Stimulated activated CD4-positive, alpha-beta T cell treated with anti-CD3 and anti-CD28 coated beads, Interleukin-15, amount 100 ng/mL, for 24 hours (primary cell): ENCODE results near the gene IGSF23.
"Not testable (repeated sequence)": the region's sequence is repeated elsewhere in the genome, so short reads cannot be mapped to it uniquely, and the experiment has no call there.

ENCODE experiments used
- DNase-seq: peaks from one replicate; pipeline ENCODE4 v3.0.0-alpha.2; 2020

IGSF23 gene

GRCh38 chr19:44670027-44670426, 56.7 kb downstream of the IGSF23 start:
- DNase-seq: not testable (repeated sequence)

DNA sequence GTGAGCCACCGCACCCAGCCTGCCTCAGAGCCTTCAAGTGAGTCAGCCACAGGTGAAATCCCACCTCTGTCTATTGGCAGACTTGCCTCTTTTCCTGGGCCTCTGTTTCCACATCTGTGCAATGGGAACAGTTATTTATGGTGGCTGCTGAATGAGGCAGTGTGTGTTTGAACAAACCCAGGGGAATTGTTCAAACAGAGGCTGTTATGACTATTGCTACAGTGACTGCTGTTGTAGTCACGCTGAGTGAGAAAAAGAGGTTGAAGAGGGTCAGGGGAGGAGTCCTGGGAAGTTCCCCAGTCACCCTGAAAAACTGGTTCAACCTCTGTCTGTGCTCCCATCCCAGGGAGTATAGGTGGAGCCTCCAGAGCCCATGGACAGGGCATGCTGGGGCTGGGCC, 58.0 kb downstream of the IGSF23 start, which contains the start of gene CEACAM19:
TSS of gene CEACAM19 (plus strand) at position 83 of the 400 bp plus-strand sequence. CDS start 450 bp downstream, outside the sequence.
- no peak for DNase-seq

- no peak for DNase-seq
Observed at GRCh38 chr19:44672226-44672625, 58.9 kb downstream of the IGSF23 start.

DNA sequence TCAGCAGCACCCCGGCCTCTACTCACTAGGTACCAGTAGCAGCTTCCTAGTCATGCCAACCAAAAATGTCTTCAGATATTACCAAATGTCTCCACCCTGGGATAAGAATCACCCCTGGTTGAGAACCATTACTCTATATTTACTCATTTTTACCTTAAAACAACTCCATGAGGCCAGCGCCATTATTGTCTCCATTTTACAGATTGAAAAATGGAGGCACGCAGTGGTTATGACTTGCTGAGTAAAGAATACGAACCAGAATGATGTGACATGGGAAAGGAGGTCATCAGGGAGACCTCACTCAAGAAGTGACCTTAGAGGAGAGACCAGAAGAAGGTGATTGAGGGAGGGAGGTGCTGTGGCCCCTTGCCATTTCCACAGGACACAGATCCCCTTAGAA, 60.1 kb downstream of the IGSF23 start:
- no peak for DNase-seq

GRCh38 chr19:44675521-44675920, 62.2 kb downstream of the IGSF23 start:
- DNase-seq: no peak

DNA sequence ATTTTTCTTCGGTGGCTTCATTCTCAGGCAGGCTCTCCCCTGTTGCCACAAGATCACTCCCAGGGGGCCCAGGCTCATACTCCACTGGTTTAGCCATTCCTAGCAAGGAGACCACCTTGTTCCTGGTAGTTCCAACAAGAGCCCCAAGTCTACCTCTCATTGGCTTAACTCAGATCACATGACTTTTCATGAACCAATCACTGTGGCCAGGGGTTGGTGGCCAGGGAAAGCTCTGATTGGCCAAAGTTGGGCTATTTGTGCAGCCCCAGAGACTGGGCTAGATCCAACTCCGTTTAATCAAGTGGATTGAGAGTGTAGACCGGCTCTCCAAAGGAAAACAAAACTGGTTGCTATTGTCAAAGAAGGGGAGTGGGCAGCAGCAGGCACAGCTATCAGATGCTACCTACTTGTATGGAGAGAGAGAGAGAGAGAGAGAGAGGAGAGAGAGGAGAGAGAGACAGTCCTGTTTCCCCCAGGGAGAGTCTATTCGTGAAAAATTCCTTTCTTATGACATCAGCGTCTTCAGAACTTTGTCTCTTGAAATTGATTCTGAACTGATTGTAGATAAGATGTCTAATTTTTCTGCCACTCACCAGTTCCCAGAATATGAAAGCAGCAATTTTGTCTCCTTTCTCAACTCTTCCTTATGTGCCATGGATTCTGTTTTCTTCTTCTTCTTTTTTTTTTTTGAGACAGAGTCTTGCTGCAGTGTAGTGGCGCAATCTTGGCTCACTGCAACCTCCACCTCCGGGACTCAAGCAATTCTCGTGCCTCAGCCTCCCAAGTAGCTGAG, 63.9 kb downstream of the IGSF23 start:
- no peak for DNase-seq

GRCh38 chr19:44680536-44680935, 67.2 kb downstream of the IGSF23 start:
- DNase-seq: no peak

- DNase-seq: no peak
Observed at GRCh38 chr19:44681992-44682790, 68.8 kb downstream of the IGSF23 start.

DNA sequence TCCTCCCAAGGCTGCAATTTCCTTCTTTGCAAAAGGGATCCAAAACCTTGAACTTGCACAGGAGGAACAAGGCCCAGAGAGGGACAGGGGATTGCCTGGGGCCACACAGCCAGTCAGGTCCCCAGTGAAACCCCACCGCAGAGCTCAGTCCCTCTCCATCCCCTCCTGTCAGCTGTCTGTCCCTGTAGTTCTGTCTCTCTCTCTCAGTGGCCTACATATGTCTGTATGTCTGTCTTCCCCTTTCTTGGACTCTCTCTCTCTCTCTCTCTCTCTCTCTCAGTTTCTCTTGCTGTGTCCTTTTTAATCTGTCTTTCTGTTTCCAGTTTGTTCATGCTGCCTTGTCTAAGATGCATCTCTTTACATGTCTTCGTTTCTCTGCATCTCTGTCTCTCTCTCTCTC, 69.4 kb downstream of the IGSF23 start:
- DNase-seq: no peak

DNA sequence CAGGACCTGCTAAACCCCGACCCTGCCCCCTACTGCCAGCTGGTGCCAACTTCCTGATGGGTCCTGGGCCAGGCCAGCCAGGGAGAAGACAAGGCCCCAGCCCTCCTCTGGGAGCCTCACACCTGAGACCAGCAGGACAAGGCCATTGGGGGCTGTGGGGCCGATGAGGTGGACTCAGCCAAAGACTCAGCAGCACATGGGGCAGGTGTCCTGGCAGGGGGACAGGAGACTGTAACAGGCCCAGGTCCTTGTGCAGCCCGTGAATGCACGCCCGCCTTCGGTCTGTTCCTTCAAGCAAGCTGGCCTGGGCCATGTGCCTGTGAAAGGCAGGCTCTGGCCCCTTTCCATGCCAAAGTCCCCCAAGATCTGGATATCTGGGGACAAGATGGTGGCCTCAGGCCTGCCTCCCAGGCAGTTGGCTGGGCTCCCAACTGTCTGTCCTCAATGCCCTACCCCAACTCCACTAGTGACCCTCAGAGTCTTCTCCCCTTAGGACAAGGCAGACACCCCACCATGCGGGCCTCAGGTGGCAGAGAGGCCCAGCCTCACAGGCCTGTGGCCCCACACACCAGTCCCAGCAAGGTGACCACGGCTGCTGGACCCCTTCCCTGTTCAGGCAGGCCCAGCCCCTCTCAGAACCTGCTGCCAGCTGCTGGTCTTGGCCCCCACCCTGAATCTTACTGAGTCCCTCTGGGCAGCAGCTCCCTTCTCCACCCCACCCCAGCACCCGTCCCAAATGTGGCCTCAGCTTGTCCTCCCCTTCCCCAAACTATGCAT, 70.3 kb downstream of the IGSF23 start:
- no peak for DNase-seq

DNA sequence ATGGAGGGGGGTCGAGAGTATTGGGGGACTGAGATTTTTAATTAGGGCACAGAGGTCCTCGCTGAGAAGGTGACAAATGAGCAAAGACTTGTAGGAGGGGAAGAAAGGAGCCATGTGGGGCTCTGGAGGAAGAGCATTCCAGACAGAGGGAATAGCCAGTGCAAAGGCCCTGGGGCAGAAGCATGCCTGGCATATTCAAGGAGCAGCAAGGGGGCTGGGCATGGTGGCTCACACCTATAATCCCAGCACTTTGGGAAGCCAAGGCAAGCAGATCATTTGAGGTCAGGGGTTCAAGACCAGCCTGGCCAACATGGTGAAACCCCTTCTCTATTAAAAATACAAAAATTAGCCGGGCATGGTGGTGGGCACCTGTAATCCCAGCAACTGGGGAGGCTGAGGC, 71.0 kb downstream of the IGSF23 start:
- not testable (repeated sequence) for DNase-seq

DNA sequence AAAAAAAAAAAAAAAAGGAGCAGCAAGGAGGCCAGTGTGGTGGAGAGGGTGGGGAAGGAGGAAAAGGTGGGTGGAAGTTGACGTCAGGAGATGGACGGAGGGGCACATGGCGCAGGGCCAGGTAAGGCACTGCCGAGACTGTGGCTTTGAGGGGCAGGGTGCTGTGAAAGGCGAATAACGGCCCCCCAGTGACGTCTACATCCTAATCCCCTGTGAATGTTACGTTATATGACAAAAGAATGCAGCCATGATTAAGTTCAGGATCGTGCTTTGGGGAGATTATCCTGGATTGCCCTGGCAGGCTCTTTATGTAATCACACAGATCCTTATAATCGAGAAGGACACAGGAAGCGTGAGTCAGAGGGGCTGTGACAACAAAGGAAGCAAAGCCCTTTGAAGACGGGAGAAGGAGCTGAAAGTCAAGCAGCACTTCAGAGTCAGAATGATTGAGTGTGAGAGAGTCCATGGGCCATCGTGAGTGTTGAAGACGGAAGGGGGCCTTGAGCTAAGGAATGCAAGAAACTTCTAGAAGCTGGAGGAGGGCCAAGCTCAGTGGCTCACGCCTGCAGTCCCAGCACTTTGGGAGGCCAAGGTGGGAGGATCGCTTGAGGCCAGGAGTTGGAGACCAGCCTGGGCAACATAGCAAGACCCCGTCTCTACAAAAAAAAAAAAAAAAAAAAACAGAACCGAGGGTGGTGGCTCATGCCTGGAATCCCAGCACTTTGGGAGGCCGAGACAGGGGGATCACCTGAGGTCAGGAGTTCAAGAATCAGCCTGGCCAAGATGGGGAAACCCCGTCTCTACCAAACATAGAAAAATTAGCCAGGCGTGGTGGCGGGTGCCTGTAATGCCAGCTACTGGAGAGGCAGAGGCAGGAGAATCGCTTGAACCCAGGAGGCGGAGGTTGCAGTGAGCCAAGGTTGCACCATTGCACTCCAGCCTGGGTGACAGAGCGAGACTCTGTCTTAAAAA, 71.8 kb downstream of the IGSF23 start:
- peak; percentile 23 for DNase-seq

DNA sequence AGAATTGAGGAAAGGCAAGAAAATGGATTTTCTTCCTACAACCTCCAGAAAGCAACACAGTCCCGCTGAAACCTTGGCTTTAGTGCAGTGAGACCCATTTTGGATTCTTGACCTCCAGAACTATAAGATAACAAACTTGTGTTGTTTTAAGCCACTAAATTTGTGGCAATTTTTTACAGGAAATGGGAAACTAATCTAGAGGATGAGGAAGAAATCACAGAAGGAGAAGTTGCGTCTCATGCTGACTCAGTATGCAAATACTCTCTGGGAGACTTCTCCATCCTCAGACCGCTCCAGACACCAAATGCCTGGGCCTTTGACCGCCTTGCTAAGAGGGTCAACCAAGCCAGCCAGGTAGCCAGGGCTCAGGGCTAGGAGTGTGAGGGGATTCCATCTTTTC, 72.5 kb downstream of the IGSF23 start:
- no peak for DNase-seq
